WTC11 (cell line): ENCODE results near the gene CCDC154. TPM values are rescaled to one million over a fixed set of nuclear protein-coding genes. Genes with fewer than 3 reads are reported as not detected.

Experiments
- ATAC-seq: fragments of 200-7000 bp; cut with Tn5 transposase; 2 replicates; pipeline ENCODE4 v1.10.0; 2021; ENCODE audit warnings: mild to moderate bottlenecking, moderate library complexity
- CTCF ChIA-PET: fragments of 300-600 bp; sonication (Branson Sonifier 250); formaldehyde crosslinking; loops from one replicate; lab custom pipeline; 2021; ENCODE audit warnings: antibody characterized with exemption; lab: Charles Lee
- POLR2A ChIA-PET: fragments of 350-600 bp; sonication (Branson Sonifier 250); formaldehyde crosslinking; loops from one replicate; lab custom pipeline; 2021; ENCODE audit warnings: antibody characterized with exemption; lab: Charles Lee
- DNase-seq: peaks from one replicate; pipeline ENCODE4 v3.0.0; 2021; ENCODE audit warnings: low spot score
- H3K27ac Mint-ChIP-seq: 2 replicates; pipeline ENCODE4 v1.8.0; 2021; ENCODE audit warnings: mixed read lengths
- H3K27me3 Mint-ChIP-seq: 2 replicates; pipeline ENCODE4 v1.8.0; 2021; ENCODE audit warnings: low read depth, mild to moderate bottlenecking, moderate library complexity, mixed read lengths
- H3K36me3 Mint-ChIP-seq: 2 replicates; pipeline ENCODE4 v1.8.0; 2021; ENCODE audit warnings: mixed read lengths
- H3K4me1 Mint-ChIP-seq: 2 replicates; pipeline ENCODE4 v1.8.0; 2022; ENCODE audit warnings: mixed read lengths
- H3K4me3 Mint-ChIP-seq: 2 replicates; pipeline ENCODE4 v1.8.0; 2021; ENCODE audit warnings: mild to moderate bottlenecking, moderate library complexity, mixed read lengths
- H3K9me3 Mint-ChIP-seq: 2 replicates; pipeline ENCODE4 v1.8.0; 2021; ENCODE audit warnings: mixed read lengths
- AFF4 ChIP-seq: sonication (generic); formaldehyde crosslinking; IDR thresholded peaks from 2 replicates; pipeline ENCODE4 v1.8.1; 2023; ENCODE audit warnings: mild to moderate bottlenecking, missing genetic modification reagents, borderline replicate concordance
- CBFB ChIP-seq: sonication (generic); formaldehyde crosslinking; IDR thresholded peaks from 2 replicates; pipeline ENCODE4 v1.8.1; 2022; ENCODE audit warnings: mild to moderate bottlenecking, low read depth, missing genetic modification reagents
- GRHL2 ChIP-seq: fragments of 250-450 bp; sonication (Bioruptor Pico); IDR thresholded peaks from 2 replicates; pipeline ENCODE4 v1.8.0; 2022; ENCODE audit warnings: mild to moderate bottlenecking, moderate library complexity; ENCODE audit not compliant: insufficient replicate concordance, severe bottlenecking
- HMGA2 ChIP-seq: fragments of 250-450 bp; sonication (Bioruptor Pico); IDR thresholded peaks from 2 replicates; pipeline ENCODE4 v1.4.0; 2021; ENCODE audit warnings: mild to moderate bottlenecking, moderate library complexity
- MYBL2 ChIP-seq: sonication (generic); formaldehyde crosslinking; IDR thresholded peaks from 2 replicates; pipeline ENCODE4 v1.8.1; 2023; ENCODE audit warnings: mild to moderate bottlenecking, moderate library complexity, missing genetic modification reagents
- NFE2L1 ChIP-seq: sonication (generic); formaldehyde crosslinking; IDR thresholded peaks from 2 replicates; pipeline ENCODE4 v1.8.1; 2023; ENCODE audit warnings: missing genetic modification reagents
- OVOL2 ChIP-seq: fragments of 250-450 bp; sonication (Bioruptor Pico); IDR thresholded peaks from 2 replicates; pipeline ENCODE4 v1.9.0; 2021; ENCODE audit warnings: mild to moderate bottlenecking, borderline replicate concordance
- PRRX2 ChIP-seq: fragments of 250-450 bp; sonication (Bioruptor Pico); IDR thresholded peaks from 2 replicates; pipeline ENCODE4 v1.8.0; 2021; ENCODE audit warnings: mild to moderate bottlenecking
- SMAD3 ChIP-seq: sonication (generic); formaldehyde crosslinking; IDR thresholded peaks from 2 replicates; pipeline ENCODE4 v1.8.0; 2022; ENCODE audit warnings: missing genetic modification reagents, mild to moderate bottlenecking, borderline replicate concordance
- SMAD4 ChIP-seq: sonication (generic); formaldehyde crosslinking; IDR thresholded peaks from 2 replicates; pipeline ENCODE4 v1.8.0; 2022; ENCODE audit warnings: mild to moderate bottlenecking, missing genetic modification reagents
- STAT6 ChIP-seq: sonication (generic); formaldehyde crosslinking; conservative IDR thresholded peaks from 2 replicates; pipeline ENCODE4 v1.8.1; 2023; ENCODE audit warnings: mild to moderate bottlenecking, low read depth, missing genetic modification reagents, moderate library complexity
- TEAD1 ChIP-seq: sonication (generic); formaldehyde crosslinking; IDR thresholded peaks from 2 replicates; pipeline ENCODE4 v1.8.0; 2022; ENCODE audit warnings: mild to moderate bottlenecking, missing genetic modification reagents
- TP53 ChIP-seq: sonication (generic); formaldehyde crosslinking; IDR thresholded peaks from 2 replicates; pipeline ENCODE4 v1.8.1; 2023; ENCODE audit warnings: mild to moderate bottlenecking, missing genetic modification reagents
- ZBTB21 ChIP-seq: sonication (generic); formaldehyde crosslinking; IDR thresholded peaks from 2 replicates; pipeline ENCODE4 v1.8.1; 2023; ENCODE audit warnings: mild to moderate bottlenecking, missing genetic modification reagents, borderline replicate concordance
- ZNF121 ChIP-seq: sonication (generic); formaldehyde crosslinking; IDR thresholded peaks from 2 replicates; pipeline ENCODE4 v1.8.0; 2023; ENCODE audit warnings: missing genetic modification reagents
- ZNF219 ChIP-seq: sonication (generic); formaldehyde crosslinking; IDR thresholded peaks from 2 replicates; pipeline ENCODE4 v1.8.0; 2023; ENCODE audit warnings: missing genetic modification reagents, mild to moderate bottlenecking, borderline replicate concordance
- ZNF671 ChIP-seq: fragments of 250-450 bp; sonication (Bioruptor Pico); IDR thresholded peaks from 2 replicates; pipeline ENCODE4 v1.8.0; 2021; ENCODE audit warnings: mild to moderate bottlenecking
- ZSCAN18 ChIP-seq: fragments of 250-450 bp; sonication (Bioruptor Pico); IDR thresholded peaks from 2 replicates; pipeline ENCODE4 v2.1.2; 2022; ENCODE audit warnings: mild to moderate bottlenecking, moderate library complexity
- total RNA-seq: library from RNA; stranded (reverse); gene quantifications from 3 replicates; pipeline ENCODE4 v1.2.3, GENCODE V29; 2021
- TF ChIP-seq, protein P1 (sequence below): sonication (generic); formaldehyde crosslinking; IDR thresholded peaks from 2 replicates; pipeline ENCODE4 v1.8.1; 2023; ENCODE audit warnings: mild to moderate bottlenecking, missing genetic modification reagents
- TF ChIP-seq, protein P2 (sequence below): sonication (generic); formaldehyde crosslinking; IDR thresholded peaks from 2 replicates; pipeline ENCODE4 v1.8.0; 2023; ENCODE audit warnings: mild to moderate bottlenecking, missing genetic modification reagents

The CCDC154 gene
- total RNA-seq, 1 experiment from 2014 or later = 0.46 TPM

DNA sequence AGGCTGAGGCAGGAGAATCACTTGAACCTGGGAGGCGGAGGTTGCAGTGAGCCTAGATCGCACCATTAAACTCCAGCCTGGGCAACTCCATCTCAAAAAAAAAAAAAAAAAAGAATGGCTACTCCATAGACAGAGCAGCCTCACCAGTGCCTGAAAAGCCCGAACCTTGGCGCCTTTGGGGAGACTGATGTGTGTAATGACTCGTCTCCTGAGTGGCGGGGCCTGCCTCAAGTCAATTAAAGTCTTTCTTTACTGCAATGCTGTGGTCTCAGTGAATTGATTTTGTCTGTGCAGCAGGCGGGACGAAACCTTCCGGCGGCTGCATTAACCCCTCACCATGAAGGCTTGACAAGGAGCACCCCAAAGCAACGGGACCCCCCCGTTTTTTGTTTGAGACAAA lies 20.3 kb downstream of the CCDC154 start:
- no peaks in the 10 kb centered on the region for H3K36me3 Mint-ChIP-seq
- no peaks in the 10 kb centered on the region; the same call in 1 of the 2 replicates for H3K27me3 Mint-ChIP-seq
- POLR2A ChIA-PET = no interaction called here
- DNase-seq (no peak), ATAC-seq (no peak)
- peaks cover 5% of the 10 kb centered on the region; the same call in 1 of the 2 replicates for H3K4me1 Mint-ChIP-seq
- CTCF ChIA-PET = no interaction called here
- no peak overlapping the region for H3K4me3 Mint-ChIP-seq
- TF ChIP-seq MYBL2 (no peak), TEAD1 (CRISPR knock-in tag) (no peak), ZNF121 (CRISPR knock-in tag) (no peak), SMAD3 (CRISPR knock-in tag) (no peak), PRRX2 (CRISPR knock-in tag) (no peak), AFF4 (CRISPR knock-in tag) (no peak), STAT6 (CRISPR knock-in tag) (no peak), ZSCAN18 (CRISPR knock-in tag) (no peak), HMGA2 (CRISPR knock-in tag) (no peak), ZNF219 (CRISPR knock-in tag) (no peak), GRHL2 (CRISPR knock-in tag) (no peak), ZNF671 (no peak), CBFB (CRISPR knock-in tag) (no peak), TP53 (no peak), OVOL2 (CRISPR knock-in tag) (no peak), ZBTB21 (no peak), SMAD4 (no peak), NFE2L1 (CRISPR knock-in tag) (no peak)
- TF ChIP-seq, protein P1, sequence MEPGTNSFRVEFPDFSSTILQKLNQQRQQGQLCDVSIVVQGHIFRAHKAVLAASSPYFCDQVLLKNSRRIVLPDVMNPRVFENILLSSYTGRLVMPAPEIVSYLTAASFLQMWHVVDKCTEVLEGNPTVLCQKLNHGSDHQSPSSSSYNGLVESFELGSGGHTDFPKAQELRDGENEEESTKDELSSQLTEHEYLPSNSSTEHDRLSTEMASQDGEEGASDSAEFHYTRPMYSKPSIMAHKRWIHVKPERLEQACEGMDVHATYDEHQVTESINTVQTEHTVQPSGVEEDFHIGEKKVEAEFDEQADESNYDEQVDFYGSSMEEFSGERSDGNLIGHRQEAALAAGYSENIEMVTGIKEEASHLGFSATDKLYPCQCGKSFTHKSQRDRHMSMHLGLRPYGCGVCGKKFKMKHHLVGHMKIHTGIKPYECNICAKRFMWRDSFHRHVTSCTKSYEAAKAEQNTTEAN (CRISPR knock-in tag) = no peak
- TF ChIP-seq, protein P2, sequence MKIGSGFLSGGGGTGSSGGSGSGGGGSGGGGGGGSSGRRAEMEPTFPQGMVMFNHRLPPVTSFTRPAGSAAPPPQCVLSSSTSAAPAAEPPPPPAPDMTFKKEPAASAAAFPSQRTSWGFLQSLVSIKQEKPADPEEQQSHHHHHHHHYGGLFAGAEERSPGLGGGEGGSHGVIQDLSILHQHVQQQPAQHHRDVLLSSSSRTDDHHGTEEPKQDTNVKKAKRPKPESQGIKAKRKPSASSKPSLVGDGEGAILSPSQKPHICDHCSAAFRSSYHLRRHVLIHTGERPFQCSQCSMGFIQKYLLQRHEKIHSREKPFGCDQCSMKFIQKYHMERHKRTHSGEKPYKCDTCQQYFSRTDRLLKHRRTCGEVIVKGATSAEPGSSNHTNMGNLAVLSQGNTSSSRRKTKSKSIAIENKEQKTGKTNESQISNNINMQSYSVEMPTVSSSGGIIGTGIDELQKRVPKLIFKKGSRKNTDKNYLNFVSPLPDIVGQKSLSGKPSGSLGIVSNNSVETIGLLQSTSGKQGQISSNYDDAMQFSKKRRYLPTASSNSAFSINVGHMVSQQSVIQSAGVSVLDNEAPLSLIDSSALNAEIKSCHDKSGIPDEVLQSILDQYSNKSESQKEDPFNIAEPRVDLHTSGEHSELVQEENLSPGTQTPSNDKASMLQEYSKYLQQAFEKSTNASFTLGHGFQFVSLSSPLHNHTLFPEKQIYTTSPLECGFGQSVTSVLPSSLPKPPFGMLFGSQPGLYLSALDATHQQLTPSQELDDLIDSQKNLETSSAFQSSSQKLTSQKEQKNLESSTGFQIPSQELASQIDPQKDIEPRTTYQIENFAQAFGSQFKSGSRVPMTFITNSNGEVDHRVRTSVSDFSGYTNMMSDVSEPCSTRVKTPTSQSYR = no peak
- H3K9me3 Mint-ChIP-seq = no peaks in the 10 kb centered on the region
- H3K27ac Mint-ChIP-seq = no peak overlapping the region
